ENCODE data around the gene CAMKMT. TPM values are rescaled to one million over a fixed set of nuclear protein-coding genes. Genes with fewer than 3 reads are reported as not detected.
A peak's percentile ranks its signal among the peaks of the same experiment; 100 is the strongest.

The CAMKMT gene
- total RNA-seq, 3 donors from 2014 or later (not counting 1 experiment from before 2014, with no cell fraction given) = 18.1 to 25.0 (median 20.6) TPM

GRCh38 chr2:44351676-44352075 is 10.1 kb upstream of the CAMKMT start:
- DNase-seq (no peak), ATAC-seq (no peak)
- Mint-ChIP-seq H3K27me3 (ENCODE audit: low read depth in 2 of 2) (no peaks in the 10 kb centered on the region), H3K4me1 (peaks cover 17 to 22% of the 10 kb centered on the region in 2 donors), H3K4me3 (no peak overlapping the region), H3K36me3 (no peaks in the 10 kb centered on the region), H3K27ac (no peak overlapping the region), H3K9me3 (no peaks in the 10 kb centered on the region)
- TF ChIP-seq CTCF (IDR thresholded peaks at IDR 0.05) = no peak
- H3K4me3 ChIP-seq (ENCODE audit: low read length) = no peak overlapping the region
- H3K27me3 ChIP-seq (ENCODE audit: control insufficient read depth, insufficient read depth, low read length) = no peaks in the 10 kb centered on the region
- intact Hi-C loops (cut with micrococcal nuclease) = no loop called here
- no peaks in the 10 kb centered on the region for H3K36me3 ChIP-seq (ENCODE audit: control insufficient read depth, insufficient read depth, low read length)
- 98% methylated on average over 2 of the region's 2 CpGs for WGBS (ENCODE audit: insufficient coverage)
- H3K4me1 ChIP-seq (ENCODE audit: control insufficient read depth, insufficient read depth, low read length) = no peaks in the 10 kb centered on the region
- H3K27ac ChIP-seq (ENCODE audit: low read length) = no peak overlapping the region
- H3K9me3 ChIP-seq (ENCODE audit: control insufficient read depth, insufficient read depth, low read length) = no peaks in the 10 kb centered on the region

DNA sequence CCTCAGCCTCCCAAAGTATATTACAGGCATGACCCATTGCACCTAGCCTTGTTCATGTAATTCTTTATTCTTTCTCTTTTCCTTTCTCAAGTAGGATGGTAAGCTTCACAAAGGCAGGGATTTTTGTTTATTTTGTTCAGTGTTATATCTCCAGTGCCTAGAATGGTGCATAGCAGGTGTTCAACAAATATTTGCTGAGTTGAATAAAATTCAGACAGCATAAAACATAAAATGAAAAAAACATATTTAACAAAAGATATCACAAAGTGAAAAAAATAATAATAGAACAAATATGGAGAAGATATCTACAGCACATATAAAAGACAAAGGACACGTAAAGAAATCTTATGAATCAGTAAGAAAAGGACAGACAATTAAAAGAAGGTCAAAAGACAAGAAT is 9.2 kb upstream of the CAMKMT start:
- intact Hi-C loops (cut with micrococcal nuclease) = no loop called here
- no peaks in the 10 kb centered on the region for H3K36me3 ChIP-seq (ENCODE audit: control insufficient read depth, insufficient read depth, low read length)
- H3K4me1 ChIP-seq (ENCODE audit: control insufficient read depth, insufficient read depth, low read length) = no peaks in the 10 kb centered on the region
- no peaks in the 10 kb centered on the region for H3K27me3 ChIP-seq (ENCODE audit: control insufficient read depth, insufficient read depth, low read length)
- Mint-ChIP-seq H3K36me3 (no peaks in the 10 kb centered on the region), H3K27me3 (ENCODE audit: low read depth in 2 of 2) (no peaks in the 10 kb centered on the region), H3K4me3 (no peak overlapping the region), H3K4me1 (peaks cover 17 to 26% of the 10 kb centered on the region in 2 donors), H3K27ac (no peak overlapping the region), H3K9me3 (no peaks in the 10 kb centered on the region)
- H3K9me3 ChIP-seq (ENCODE audit: control insufficient read depth, insufficient read depth, low read length) = no peaks in the 10 kb centered on the region
- no peak overlapping the region for H3K4me3 ChIP-seq (ENCODE audit: low read length)
- WGBS (ENCODE audit: insufficient coverage) = 100% methylated on average over 1 of the region's 1 CpG
- DNase-seq = no peak
- ATAC-seq = no peak
- no peak overlapping the region for H3K27ac ChIP-seq (ENCODE audit: low read length)
- no peak for TF ChIP-seq CTCF (IDR thresholded peaks at IDR 0.05)

- H3K27me3 ChIP-seq (ENCODE audit: control insufficient read depth, insufficient read depth, low read length) = no peaks in the 10 kb centered on the region
- H3K9me3 Mint-ChIP-seq = no peaks in the 10 kb centered on the region
- no peaks in the 10 kb centered on the region for H3K36me3 ChIP-seq (ENCODE audit: control insufficient read depth, insufficient read depth, low read length)
- ATAC-seq (no peak), DNase-seq (no peak)
- WGBS (ENCODE audit: insufficient coverage) = 100% methylated on average over 5 of the region's 6 CpGs
- H3K9me3 ChIP-seq (ENCODE audit: control insufficient read depth, insufficient read depth, low read length) = no peaks in the 10 kb centered on the region
- H3K27ac ChIP-seq (ENCODE audit: low read length) = no peak overlapping the region
- no peak overlapping the region for H3K4me3 Mint-ChIP-seq
- H3K36me3 Mint-ChIP-seq = no peaks in the 10 kb centered on the region
- TF ChIP-seq CTCF (IDR thresholded peaks at IDR 0.05) = no peak
- H3K27ac Mint-ChIP-seq = no peak overlapping the region
- no peak overlapping the region for H3K4me3 ChIP-seq (ENCODE audit: low read length)
- intact Hi-C loops (cut with micrococcal nuclease) = no loop called here
- H3K4me1 ChIP-seq (ENCODE audit: control insufficient read depth, insufficient read depth, low read length) = peaks cover 2% of the 10 kb centered on the region
- no peaks in the 10 kb centered on the region for H3K27me3 Mint-ChIP-seq (ENCODE audit: low read depth in 2 of 2)
- H3K4me1 Mint-ChIP-seq = peaks cover 28 to 42% of the 10 kb centered on the region in 2 donors
These were observed 7.0 kb upstream of the CAMKMT start for GRCh38 chr2:44354761-44355160.

DNA sequence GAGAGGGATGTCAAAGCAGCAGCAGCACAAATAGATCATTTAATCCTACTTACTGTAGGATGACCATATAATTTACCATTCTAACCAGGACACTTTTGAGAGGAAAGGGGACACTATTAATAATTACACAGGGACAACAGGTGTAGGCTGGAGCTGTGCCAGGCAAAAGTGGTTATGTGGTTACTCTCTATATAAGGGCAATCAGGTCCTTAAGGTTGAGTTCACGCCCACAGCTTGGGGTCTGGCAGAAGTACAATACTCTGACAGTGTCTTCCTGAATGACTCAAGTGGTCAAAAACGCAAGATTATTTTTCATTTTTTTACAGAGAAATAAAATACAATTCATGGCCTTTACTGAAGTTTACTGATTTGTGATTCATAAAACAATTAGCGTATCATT is 3.2 kb upstream of the CAMKMT start:
- peak overlapping the region in 1 of 2 donors; percentile 18 for H3K27ac Mint-ChIP-seq
- no peak overlapping the region for H3K4me3 Mint-ChIP-seq
- peaks cover 32 to 46% of the 10 kb centered on the region in 2 donors for H3K4me1 Mint-ChIP-seq
- no peaks in the 10 kb centered on the region for H3K9me3 Mint-ChIP-seq
- WGBS (ENCODE audit: insufficient coverage) = 14% methylated on average over 1 of the region's 3 CpGs
- H3K36me3 ChIP-seq (ENCODE audit: control insufficient read depth, insufficient read depth, low read length) = no peaks in the 10 kb centered on the region
- ATAC-seq (no peak), DNase-seq (peak in 1 of 2 donors; percentile 55)
- no peaks in the 10 kb centered on the region for H3K9me3 ChIP-seq (ENCODE audit: control insufficient read depth, insufficient read depth, low read length)
- H3K27me3 ChIP-seq (ENCODE audit: control insufficient read depth, insufficient read depth, low read length) = no peaks in the 10 kb centered on the region
- no peak overlapping the region for H3K27ac ChIP-seq (ENCODE audit: low read length)
- H3K36me3 Mint-ChIP-seq = no peaks in the 10 kb centered on the region
- no peaks in the 10 kb centered on the region for H3K27me3 Mint-ChIP-seq (ENCODE audit: low read depth in 2 of 2)
- H3K4me3 ChIP-seq (ENCODE audit: low read length) = no peak overlapping the region
- intact Hi-C loops (cut with micrococcal nuclease) = no loop called here
- peaks cover 7% of the 10 kb centered on the region for H3K4me1 ChIP-seq (ENCODE audit: control insufficient read depth, insufficient read depth, low read length)
- no peak for TF ChIP-seq CTCF (IDR thresholded peaks at IDR 0.05)
